T-cell (primary cell): ENCODE results near the gene MCF2L2. TPM values are rescaled to one million over a fixed set of nuclear protein-coding genes. Genes with fewer than 3 reads are reported as not detected.
"Not testable (repeated sequence)": the region's sequence is repeated elsewhere in the genome, so short reads cannot be mapped to it uniquely, and the experiment has no call there.

Experiments
- ATAC-seq, 4 experiments: fragments of 200-7000 bp in 3 of 4; fragments of 150-1000 bp in 1 of 4; cut with Tn5 transposase; replicated peaks in 1 of 4; 1 replicate in 3 of 4; 2 replicates in 1 of 4; pipeline ENCODE4 v1.10.0; 2021; ENCODE audit warnings: moderate library complexity in 3 of 4, mild to moderate bottlenecking in 2 of 4, moderate number of reproducible peaks in 1 of 4
- CTCF ChIA-PET, 2 donors: fragments of 300-600 bp; sonication (Branson Sonifier 250); formaldehyde crosslinking; loops; one replicate each; lab custom pipeline; 2022; ENCODE audit warnings: antibody characterized with exemption in 2 of 2; lab: Charles Lee
- POLR2A ChIA-PET, 2 donors: fragments of 300-600 bp; sonication (Branson Sonifier 250); formaldehyde crosslinking; loops; one replicate each; lab custom pipeline; 2022; ENCODE audit warnings: antibody characterized with exemption in 2 of 2; lab: Charles Lee
- DNase-seq, 35 experiments: peaks; one replicate each; pipeline versions ENCODE4 v3.0.0 to v3.0.0-alpha.2; 2013 to 2023
- H3K27ac ChIP-seq: one replicate; pipeline ENCODE4 v1.5.1; 2013; ENCODE audit warnings: low read length
- H3K27me3 ChIP-seq, 2 experiments: replicated peaks in 1 of 2; 1 replicate in 1 of 2; 2 replicates in 1 of 2; pipeline versions ENCODE4 v1.6.1 to v1.7.0; 2013; ENCODE audit warnings: low read length in 1 of 2, mixed read lengths in 1 of 2; ENCODE audit not compliant: control insufficient read depth in 2 of 2, insufficient read depth in 2 of 2; ENCODE audit errors: extremely low read depth in 1 of 2
- H3K36me3 ChIP-seq, 2 donors: 1 replicate in 1 of 2; 2 replicates in 1 of 2; pipeline versions ENCODE4 v1.6.1 to v1.7.0; 2013; ENCODE audit warnings: low read length in 1 of 2; ENCODE audit not compliant: control insufficient read depth in 2 of 2, insufficient read depth in 1 of 2; ENCODE audit errors: extremely low read depth in 1 of 2
- H3K4me1 ChIP-seq, 2 experiments: 1 replicate in 1 of 2; 2 replicates in 1 of 2; pipeline versions ENCODE4 v1.6.1 to v1.7.0; 2013; ENCODE audit warnings: low read length in 2 of 2, mixed read lengths in 1 of 2; ENCODE audit not compliant: insufficient read depth in 2 of 2, control insufficient read depth in 1 of 2; ENCODE audit errors: extremely low read depth in 1 of 2
- H3K4me3 ChIP-seq, 2 donors: 1 replicate in 1 of 2; 2 replicates in 1 of 2; pipeline versions ENCODE4 v1.5.1 to v1.7.0; 2013; ENCODE audit warnings: mild to moderate bottlenecking in 2 of 2, low read length in 1 of 2, moderate library complexity in 1 of 2; ENCODE audit not compliant: control insufficient read depth in 1 of 2; ENCODE audit errors: extremely low read depth in 1 of 2
- H3K9me3 ChIP-seq: 2 replicates; pipeline ENCODE4 v1.7.0; 2013
- H3K27ac Mint-ChIP-seq, 2 donors: one replicate each; pipeline ENCODE4 v1.8.0; 2020 to 2021; ENCODE audit warnings: mild to moderate bottlenecking in 2 of 2, mixed read lengths in 2 of 2
- H3K27me3 Mint-ChIP-seq, 2 donors: one replicate each; pipeline ENCODE4 v1.8.0; 2021 to 2022; ENCODE audit warnings: mixed read lengths in 2 of 2
- H3K36me3 Mint-ChIP-seq: one replicate; pipeline ENCODE4 v1.8.0; 2021; ENCODE audit warnings: mixed read lengths
- H3K4me1 Mint-ChIP-seq, 3 donors: one replicate each; pipeline ENCODE4 v1.8.0; 2020 to 2022; ENCODE audit warnings: mixed read lengths in 3 of 3, mild to moderate bottlenecking in 1 of 3
- H3K4me3 Mint-ChIP-seq, 3 donors: one replicate each; pipeline ENCODE4 v1.8.0; 2020 to 2022; ENCODE audit warnings: mild to moderate bottlenecking in 3 of 3, mixed read lengths in 3 of 3, moderate library complexity in 3 of 3
- H3K9me3 Mint-ChIP-seq, 3 donors: one replicate each; pipeline ENCODE4 v1.8.0; 2020 to 2022; ENCODE audit warnings: mixed read lengths in 3 of 3
- WGBS: methylation state at CpG from one replicate; pipeline ENCODE4 v1.1.5; 2013; ENCODE audit warnings: missing lambda C conversion rate; ENCODE audit not compliant: insufficient coverage; 5-methylcytosine and 5-hydroxymethylcytosine counted together
- total RNA-seq, 35 experiments: library from RNA in 6 of 35; stranded (reverse) in 6 of 35; fragments of 120-200 nt in 1 of 35; gene quantifications; one replicate each; pipeline versions ENCODE4 v1.2.1 to v1.2.4 and lab custom pipeline; 2013 to 2026

MCF2L2 gene
- total RNA-seq, 5 donors from 2014 or later (not counting 1 experiment from before 2014, with no cell fraction given) = 4.8 to 8.1 (median 5.9) TPM

DNA sequence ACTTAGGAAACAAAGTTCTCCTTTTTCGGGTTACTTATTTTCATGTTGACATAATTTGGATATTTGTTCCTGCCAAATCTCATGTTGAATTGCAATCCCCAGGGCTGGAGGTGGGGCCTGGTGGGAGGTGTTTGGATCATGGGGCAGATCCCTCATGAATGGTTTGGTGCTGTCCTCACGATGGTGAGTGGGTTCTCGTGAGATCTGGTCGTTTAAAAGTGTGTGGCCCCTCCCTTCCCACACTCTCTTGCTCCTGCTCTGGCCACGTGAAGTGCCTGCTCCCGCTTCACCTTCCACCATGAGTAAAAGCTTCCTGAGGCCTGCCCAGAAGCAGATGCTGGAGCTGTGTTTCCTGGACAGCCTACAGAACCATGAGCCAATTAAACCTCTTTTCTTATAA lies 43.7 kb upstream of the MCF2L2 start:
- Mint-ChIP-seq H3K4me1 (peaks cover 0 to 11% (median 8%) of the 10 kb centered on the region in 3 donors), H3K27me3 (no peaks in the 10 kb centered on the region)

DNA sequence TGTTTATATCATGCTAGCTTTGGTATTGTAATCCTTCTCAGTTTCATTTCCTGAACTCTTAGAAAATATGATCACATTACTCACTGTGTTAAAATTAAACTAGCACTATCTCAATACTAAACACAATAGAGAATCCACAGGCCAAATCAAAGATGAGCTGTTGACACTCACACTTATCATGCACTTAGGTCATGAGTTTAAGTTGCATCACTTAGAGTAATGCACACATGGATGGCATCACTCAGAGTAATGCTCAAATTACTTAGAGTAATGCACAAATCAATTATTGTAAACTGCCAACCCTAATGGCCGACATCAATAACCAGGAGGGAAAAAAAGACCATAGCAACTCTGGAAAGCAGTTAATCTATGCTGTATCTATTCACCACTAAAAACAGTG lies 40.0 kb upstream of the MCF2L2 start:
- H3K36me3 Mint-ChIP-seq = no peaks in the 10 kb centered on the region
- DNase-seq (no peak), ATAC-seq (no peak)
- Histone ChIP-seq H3K9me3 (no peaks in the 10 kb centered on the region), H3K4me1 (peaks cover 0 to 6% of the 10 kb centered on the region in 2 experiments), H3K27ac (no peak overlapping the region), H3K27me3 (no peaks in the 10 kb centered on the region), H3K36me3 (no peaks in the 10 kb centered on the region), H3K4me3 (no peak overlapping the region)
- H3K27ac Mint-ChIP-seq = no peak overlapping the region
- POLR2A ChIA-PET = no interaction called here
- H3K4me1 Mint-ChIP-seq = peaks cover 0 to 11% (median 8%) of the 10 kb centered on the region in 3 donors
- CTCF ChIA-PET = interaction anchor here (0.7 to 2.2 kb wide), 6 partner anchors 188 to 544 kb away, joined by 3 to 7 read pairs (median 3); no protein-coding TSS in a partner anchor
- whole genome bisulfite sequencing = no CpG with 5 or more reads among the region's 1 CpG
- H3K4me3 Mint-ChIP-seq = no peak overlapping the region
- H3K27me3 Mint-ChIP-seq = no peaks in the 10 kb centered on the region
- no peaks in the 10 kb centered on the region for H3K9me3 Mint-ChIP-seq

More for the DNA sequence above, 43.7 kb upstream of the MCF2L2 start:
- no peak overlapping the region for H3K27ac Mint-ChIP-seq
- CTCF ChIA-PET = interaction anchor here (0.6 to 1.0 kb wide), 3 partner anchors 14 to 401 kb away, joined by 3 to 4 read pairs (median 3); no protein-coding TSS in a partner anchor
- no peak overlapping the region for H3K27ac ChIP-seq
- POLR2A ChIA-PET = no interaction called here
- no peaks in the 10 kb centered on the region for H3K36me3 ChIP-seq
- WGBS = 87% methylated on average over 3 of the region's 6 CpGs
- ATAC-seq (no peak), DNase-seq (no peak)
- H3K27me3 ChIP-seq = no peaks in the 10 kb centered on the region
- H3K4me3 Mint-ChIP-seq = no peak overlapping the region
- H3K4me1 ChIP-seq = peaks cover 0 to 6% of the 10 kb centered on the region in 2 experiments
- no peaks in the 10 kb centered on the region for H3K9me3 Mint-ChIP-seq
- H3K36me3 Mint-ChIP-seq = no peaks in the 10 kb centered on the region
- no peaks in the 10 kb centered on the region for H3K9me3 ChIP-seq
- H3K4me3 ChIP-seq = no peak overlapping the region

DNA sequence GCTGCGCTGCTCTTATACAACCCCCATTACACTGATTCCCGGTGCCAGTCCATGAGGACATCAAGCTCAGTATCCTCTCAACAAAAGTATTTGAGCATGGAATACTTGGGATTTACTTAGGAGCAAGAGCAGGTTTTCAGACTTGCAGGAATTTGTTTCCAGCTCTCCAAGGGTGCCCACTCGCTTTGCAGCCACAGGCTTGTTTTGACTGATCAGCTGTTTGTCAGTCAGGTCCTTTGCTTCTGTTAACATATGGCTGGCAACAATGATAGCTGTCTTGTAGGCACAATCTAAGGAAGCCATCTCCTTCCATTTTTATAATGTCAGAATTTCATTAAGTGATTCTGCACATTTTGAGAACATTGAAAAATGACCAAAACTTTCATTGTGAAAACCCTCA lies 38.2 kb upstream of the MCF2L2 start:
- no peak overlapping the region for H3K4me3 ChIP-seq
- peaks cover 0 to 6% of the 10 kb centered on the region in 2 experiments for H3K4me1 ChIP-seq
- POLR2A ChIA-PET = no interaction called here
- no peaks in the 10 kb centered on the region for H3K36me3 ChIP-seq
- WGBS = 70% methylated on average over 1 of the region's 3 CpGs
- no peaks in the 10 kb centered on the region for H3K27me3 Mint-ChIP-seq
- no peak overlapping the region for H3K27ac Mint-ChIP-seq
- no peaks in the 10 kb centered on the region for H3K36me3 Mint-ChIP-seq
- peaks cover 0 to 11% (median 8%) of the 10 kb centered on the region in 3 donors for H3K4me1 Mint-ChIP-seq
- no peaks in the 10 kb centered on the region for H3K9me3 Mint-ChIP-seq
- H3K27ac ChIP-seq = no peak overlapping the region
- CTCF ChIA-PET = interaction anchor here (0.7 to 1.2 kb wide), 5 partner anchors 9 to 301 kb away, joined by 3 to 11 read pairs (median 5); no protein-coding TSS in a partner anchor
- no peak for DNase-seq
- no peaks in the 10 kb centered on the region for H3K27me3 ChIP-seq
- no peaks in the 10 kb centered on the region for H3K9me3 ChIP-seq
- no peak for ATAC-seq
- H3K4me3 Mint-ChIP-seq = no peak overlapping the region

DNA sequence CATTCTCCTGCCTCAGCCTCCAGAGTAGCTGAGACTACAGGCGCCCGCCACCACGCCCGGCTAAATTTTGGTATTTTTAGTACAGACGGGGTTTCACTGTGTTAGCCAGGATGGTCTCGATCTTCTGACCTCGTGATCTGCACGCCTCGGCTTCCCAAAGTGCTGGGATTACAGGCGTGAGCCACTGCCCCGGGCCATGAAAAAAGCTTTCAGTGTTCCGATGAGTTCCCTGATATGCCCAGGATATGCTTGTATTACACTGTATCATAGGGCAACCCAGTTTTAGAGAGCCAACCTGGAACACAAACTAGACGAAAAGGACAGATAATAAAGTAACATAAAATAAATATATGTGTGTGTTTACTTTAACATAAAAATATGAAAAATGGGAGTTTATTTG lies 37.3 kb upstream of the MCF2L2 start:
- POLR2A ChIA-PET, H3K4me3 ChIP-seq, H3K4me3 Mint-ChIP-seq, DNase-seq, H3K27ac ChIP-seq, H3K36me3 ChIP-seq, CTCF ChIA-PET, H3K27ac Mint-ChIP-seq, H3K4me1 ChIP-seq, H3K9me3 ChIP-seq, ATAC-seq, H3K27me3 ChIP-seq, H3K36me3 Mint-ChIP-seq, H3K27me3 Mint-ChIP-seq, H3K9me3 Mint-ChIP-seq: not testable (repeated sequence)
- WGBS = 92% methylated on average over 12 of the region's 13 CpGs
- H3K4me1 Mint-ChIP-seq = peaks cover 0 to 11% (median 8%) of the 10 kb centered on the region in 3 donors

DNA sequence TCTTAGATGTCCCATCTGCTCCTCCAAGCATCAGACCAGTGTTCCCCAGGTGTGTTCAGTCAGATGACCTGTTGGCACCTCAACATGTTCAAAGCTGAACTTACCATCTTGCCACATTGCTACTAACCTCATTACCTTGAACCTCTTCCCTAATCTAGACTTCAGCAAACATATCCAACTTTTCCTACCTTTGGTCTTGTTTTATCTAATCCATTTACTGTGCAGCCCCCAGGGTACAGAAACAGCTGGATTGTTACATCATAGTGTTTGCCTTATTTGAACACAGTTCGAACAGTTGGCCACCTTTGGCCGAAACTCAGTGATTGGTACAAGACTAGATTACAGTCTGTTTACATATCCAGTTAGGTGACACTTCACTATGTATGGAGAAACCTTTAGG lies 36.1 kb upstream of the MCF2L2 start:
- Histone ChIP-seq H3K27me3 (no peaks in the 10 kb centered on the region), H3K4me1 (peaks cover 0 to 5% of the 10 kb centered on the region in 2 experiments), H3K27ac (no peak overlapping the region), H3K36me3 (no peaks in the 10 kb centered on the region), H3K9me3 (no peaks in the 10 kb centered on the region), H3K4me3 (no peak overlapping the region)
- DNase-seq = no peak
- H3K4me3 Mint-ChIP-seq = no peak overlapping the region
- no peaks in the 10 kb centered on the region for H3K9me3 Mint-ChIP-seq
- peaks cover 0 to 8% (median 5%) of the 10 kb centered on the region in 3 donors for H3K4me1 Mint-ChIP-seq
- CTCF ChIA-PET = interaction anchor here in 1 of 2 donors (0.6 kb wide), 1 partner anchor 139 kb away, joined by 3 read pairs; no protein-coding TSS in a partner anchor
- H3K27me3 Mint-ChIP-seq = no peaks in the 10 kb centered on the region
- H3K36me3 Mint-ChIP-seq = no peaks in the 10 kb centered on the region
- no peak overlapping the region for H3K27ac Mint-ChIP-seq
- ATAC-seq = no peak
- no CpG with 5 or more reads among the region's 2 CpGs for WGBS
- POLR2A ChIA-PET = no interaction called here

DNA sequence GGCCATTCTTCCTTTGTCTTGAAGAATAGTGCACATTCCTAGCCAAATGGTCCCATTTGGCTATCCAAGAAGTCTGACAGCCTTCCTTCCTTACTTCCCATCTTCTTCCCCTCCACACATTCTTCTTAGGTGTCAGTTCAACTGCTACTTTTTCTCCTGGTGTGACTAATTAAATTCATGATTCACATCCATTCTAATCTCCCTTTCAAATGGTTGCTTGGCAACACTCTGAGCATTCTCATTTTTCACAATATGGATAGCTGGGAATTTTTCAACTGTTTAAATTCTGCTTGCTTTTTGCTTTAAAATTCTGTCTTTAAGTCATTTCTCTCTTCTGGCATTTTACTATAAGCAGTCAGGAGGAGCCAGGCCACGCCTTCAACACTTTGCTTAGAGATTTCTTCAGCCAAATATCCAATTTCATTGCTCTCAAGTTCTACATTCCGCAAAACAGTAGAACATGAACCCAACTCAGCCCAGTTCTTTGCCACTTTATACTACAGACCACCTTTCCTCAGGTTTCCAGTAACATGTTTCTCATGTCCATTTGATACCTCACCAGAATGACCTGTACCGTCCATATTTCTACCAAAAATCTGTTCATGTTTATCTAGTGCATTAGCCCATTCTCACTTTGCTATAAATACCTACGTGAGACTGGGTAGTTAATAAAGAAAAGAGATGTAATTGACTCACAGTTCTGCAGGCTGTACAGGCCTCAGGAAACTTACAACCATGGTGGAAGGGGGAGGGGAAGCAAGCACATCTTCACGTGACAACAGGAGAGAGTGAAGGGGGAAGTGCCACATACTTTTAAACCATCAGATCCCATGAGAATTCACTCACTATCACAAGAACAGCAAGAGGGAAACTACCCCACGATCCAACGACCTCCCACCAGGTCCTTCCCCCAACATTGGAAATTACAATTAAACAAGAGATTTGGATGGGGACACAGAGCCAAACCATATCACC lies 31.9 kb upstream of the MCF2L2 start:
- WGBS = 76% methylated on average over 2 of the region's 7 CpGs
- no peaks in the 10 kb centered on the region for H3K27me3 Mint-ChIP-seq
- Histone ChIP-seq H3K4me3 (no peak overlapping the region), H3K36me3 (no peaks in the 10 kb centered on the region), H3K27ac (no peak overlapping the region), H3K27me3 (no peaks in the 10 kb centered on the region), H3K4me1 (no peaks in the 10 kb centered on the region), H3K9me3 (no peaks in the 10 kb centered on the region)
- CTCF ChIA-PET = no interaction called here
- ATAC-seq (no peak), DNase-seq (no peak)
- no peaks in the 10 kb centered on the region for H3K9me3 Mint-ChIP-seq
- no peaks in the 10 kb centered on the region for H3K4me1 Mint-ChIP-seq
- H3K4me3 Mint-ChIP-seq = no peak overlapping the region
- H3K36me3 Mint-ChIP-seq = peaks cover 3% of the 10 kb centered on the region
- POLR2A ChIA-PET = no interaction called here
- no peak overlapping the region for H3K27ac Mint-ChIP-seq
